ENCODE results near the gene HLA-B.
"Not testable (repeated sequence)": the region's sequence is repeated elsewhere in the genome, so short reads cannot be mapped to it uniquely, and the experiment has no call there.

Gene HLA-B

DNA sequence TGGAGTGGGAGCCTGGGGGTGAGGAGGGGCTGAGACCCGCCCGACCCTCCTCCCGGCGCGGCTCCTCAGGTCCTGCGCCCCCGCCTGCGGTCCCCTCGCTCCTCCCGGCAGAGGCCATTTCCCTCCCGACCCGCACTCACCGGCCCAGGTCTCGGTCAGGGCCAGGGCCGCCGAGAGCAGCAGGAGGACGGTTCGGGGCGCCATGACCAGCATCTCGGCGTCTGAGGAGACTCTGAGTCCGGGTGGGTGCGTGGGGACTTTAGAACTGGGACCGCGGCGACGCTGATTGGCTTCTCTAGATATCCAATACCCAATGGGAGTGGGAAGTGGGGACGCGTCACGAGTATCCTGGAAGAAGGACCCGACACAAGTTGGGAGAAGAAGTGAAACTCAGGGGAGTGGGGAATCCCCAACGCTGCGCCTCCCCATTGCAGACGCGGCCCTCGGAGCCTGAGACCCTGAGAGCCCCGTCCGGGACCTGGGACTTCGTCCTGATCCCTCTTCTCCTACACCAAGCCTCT is at the start of gene HLA-B:
Gene HLA-B, minus strand, starts transcription at position 234 of the 521 bp plus-strand sequence. Its CDS starts 21 bp downstream, at position 213.
- DNase-seq: peak; percentile 83

DNA sequence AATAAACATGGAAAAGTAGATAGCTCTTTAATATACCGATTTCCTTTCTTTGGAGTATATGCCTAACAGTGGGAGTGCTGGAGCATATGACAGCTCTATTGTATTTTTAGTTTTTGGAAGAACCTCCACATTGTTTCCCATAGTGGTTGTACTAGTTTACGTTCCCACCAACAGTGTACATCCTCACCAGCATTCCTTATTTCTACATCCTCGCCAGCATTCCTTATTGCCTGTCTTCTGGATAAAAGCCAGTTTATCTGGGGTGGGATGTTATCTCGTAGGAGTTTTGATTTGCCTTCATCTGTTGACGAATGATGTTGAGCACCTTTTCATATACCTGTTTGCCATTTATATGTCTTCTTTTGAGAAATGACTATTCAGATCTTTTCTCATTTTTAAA is 49.0 kb upstream of the HLA-B start:
- no peak for DNase-seq

DNA sequence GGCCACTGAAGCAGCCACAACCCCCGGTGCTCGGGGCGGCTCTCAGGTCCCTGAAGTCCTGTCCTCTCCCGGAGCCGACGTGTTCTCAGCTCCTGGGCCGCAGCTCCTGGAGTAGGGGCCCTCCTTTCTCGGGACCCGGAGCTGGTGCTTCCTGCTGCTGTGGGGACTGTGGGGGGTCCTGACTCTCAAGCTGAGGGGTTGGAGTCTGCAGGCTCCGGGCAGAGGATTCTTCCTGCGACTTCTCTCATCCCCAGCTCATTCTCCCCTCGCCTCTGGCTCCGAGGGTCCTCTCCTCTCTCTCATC is 47.0 kb upstream of the HLA-B start:
- DNase-seq: not testable (repeated sequence)

DNA sequence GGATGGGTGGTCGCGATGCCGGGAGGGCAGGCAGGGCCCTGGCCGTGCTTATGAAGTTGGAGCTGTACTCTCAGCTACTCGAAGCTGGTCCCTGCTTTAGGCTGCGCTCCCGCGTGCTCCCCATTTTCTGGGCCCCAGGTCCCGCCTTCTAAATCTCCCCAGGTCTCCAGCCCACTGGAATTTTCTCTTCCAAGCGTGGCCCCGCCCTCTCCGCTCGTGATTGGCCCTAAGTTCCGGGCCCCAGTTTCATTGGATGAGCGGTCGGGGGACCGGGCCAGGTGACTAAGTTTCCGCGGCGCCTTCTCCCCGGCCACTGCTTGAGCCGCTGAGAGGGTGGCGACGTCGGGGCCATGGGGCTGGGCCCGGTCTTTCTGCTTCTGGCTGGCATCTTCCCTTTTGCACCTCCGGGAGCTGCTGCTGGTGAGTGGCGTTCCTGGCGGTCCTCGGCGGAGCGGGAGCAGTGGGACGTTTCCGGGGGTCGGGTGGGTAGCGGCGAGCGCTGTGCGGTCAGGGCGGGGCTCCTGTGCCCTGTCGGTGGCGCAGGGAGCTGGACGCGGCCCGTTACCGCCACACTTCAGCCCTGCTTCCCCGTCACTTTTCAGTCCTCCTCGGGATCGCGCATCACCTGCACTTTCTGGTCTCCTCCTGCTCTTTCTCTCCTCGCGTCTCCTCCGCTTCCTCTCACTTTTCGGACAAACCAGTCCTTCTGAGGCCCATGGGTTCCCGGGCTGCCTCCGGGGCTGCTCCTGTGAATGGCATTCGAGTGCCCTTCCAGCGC is 46.5 kb upstream of the HLA-B start, which contains the start of gene MICA:
Gene MICA, plus strand, starts transcription at position 313 of the 778 bp plus-strand sequence. Its CDS starts 38 bp downstream, at position 351.
- peak; percentile 85 for DNase-seq

DNA sequence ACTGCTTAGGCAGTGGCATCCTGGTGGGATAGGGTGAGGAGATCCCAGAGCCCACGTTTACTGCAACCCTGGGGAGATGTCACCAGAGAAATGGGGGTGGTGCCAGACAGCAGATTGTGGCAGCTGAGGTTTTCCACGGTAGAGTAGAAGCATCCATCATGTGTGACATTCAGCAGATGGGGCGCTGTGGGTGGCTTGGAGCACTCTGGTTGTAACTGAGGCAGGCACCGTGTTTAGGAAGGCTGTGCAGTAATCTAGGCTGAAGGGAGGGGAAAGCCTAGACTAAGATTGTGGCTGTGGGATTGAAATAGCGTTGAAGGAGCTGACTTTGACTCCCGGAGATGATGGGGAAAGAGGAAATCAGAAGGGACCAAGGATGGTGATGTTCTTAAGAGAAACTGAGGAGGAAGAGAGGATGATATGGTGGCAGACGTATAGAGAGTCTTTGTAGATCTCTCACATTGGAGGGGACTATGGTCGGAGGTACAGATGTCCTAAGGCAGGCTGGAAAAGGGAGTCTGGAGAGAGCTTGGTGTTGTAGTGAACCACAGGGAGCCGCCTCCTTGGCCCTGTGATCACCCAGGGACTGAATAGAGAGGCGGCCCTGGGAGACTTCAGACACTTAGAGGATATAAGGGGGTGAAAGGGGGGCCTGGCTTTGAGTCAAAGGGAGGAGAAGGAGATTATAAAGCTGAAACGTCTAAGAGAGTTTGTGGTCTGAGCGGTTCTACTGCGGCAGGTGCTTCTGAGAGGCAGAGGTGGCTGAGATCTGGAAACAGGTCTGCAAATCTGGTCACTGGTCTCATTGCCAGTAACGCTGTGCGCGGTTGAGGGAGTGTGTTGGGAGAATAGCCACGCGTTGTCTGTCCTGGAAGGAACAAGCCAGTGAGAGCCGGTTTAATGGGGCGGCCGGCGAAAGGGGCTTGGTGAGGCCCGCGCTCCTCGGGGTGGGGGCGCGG is 45.6 kb upstream of the HLA-B start:
- peak; percentile 56 for DNase-seq

DNA sequence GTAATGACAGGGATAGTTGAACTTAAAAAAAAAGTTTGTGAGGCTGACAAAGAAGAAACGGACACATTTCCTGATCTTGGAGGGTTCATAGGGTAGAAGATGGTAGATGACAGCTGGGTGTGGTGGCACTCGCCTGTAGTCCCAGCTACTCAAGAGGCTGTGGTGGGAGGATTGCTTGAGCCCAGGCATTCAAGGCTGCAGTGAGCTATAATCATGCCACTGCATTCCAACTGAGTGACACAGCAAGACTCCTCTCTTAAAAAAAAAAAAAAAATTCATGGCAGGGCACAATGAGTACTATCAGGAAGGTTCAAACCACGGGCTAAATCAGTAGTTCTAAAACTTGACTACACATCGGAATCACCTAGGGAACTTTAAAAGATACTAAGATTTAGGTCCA is 44.4 kb upstream of the HLA-B start:
- peak; percentile 25 for DNase-seq

DNA sequence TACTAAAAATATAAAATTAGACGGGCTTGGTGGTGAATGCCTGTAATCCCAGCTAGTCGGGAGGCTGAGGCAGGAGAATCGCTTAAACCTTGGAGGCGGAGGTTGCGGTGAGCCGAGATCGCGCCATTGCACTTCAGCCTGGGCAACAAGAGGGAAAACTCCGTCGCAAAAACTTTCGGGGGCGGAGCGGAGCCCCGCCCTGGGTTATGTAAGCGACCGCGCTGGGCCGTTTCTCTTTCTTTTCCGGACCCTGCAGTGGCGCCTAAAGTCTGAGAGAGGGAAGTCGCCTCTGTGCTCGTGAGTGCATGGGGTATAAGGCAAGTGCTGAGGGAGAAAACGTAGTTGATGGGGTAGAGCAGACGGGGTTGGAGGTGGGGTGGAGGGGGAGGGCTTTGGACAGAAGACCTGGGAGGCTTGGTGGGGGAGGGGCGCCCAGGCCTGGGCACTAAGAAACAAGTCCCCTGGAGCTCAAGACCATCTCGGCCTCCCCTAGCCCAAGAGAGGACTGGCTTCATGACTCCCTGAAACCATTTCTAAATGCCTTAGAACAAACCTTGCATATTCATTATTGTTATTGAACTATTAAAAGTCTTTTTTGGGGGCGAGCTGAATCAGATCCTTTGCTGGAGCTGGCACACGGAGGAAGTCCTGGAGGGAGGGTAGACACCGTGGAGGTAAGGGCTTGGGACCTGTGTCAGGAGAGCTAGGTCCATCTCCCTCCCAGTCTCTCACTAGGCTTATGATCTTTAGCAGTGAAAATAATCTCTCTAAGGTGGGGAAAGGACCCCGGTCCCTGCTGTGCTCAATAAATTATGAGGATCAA is 43.7 kb upstream of the HLA-B start:
- DNase-seq: peak; percentile 85

DNA sequence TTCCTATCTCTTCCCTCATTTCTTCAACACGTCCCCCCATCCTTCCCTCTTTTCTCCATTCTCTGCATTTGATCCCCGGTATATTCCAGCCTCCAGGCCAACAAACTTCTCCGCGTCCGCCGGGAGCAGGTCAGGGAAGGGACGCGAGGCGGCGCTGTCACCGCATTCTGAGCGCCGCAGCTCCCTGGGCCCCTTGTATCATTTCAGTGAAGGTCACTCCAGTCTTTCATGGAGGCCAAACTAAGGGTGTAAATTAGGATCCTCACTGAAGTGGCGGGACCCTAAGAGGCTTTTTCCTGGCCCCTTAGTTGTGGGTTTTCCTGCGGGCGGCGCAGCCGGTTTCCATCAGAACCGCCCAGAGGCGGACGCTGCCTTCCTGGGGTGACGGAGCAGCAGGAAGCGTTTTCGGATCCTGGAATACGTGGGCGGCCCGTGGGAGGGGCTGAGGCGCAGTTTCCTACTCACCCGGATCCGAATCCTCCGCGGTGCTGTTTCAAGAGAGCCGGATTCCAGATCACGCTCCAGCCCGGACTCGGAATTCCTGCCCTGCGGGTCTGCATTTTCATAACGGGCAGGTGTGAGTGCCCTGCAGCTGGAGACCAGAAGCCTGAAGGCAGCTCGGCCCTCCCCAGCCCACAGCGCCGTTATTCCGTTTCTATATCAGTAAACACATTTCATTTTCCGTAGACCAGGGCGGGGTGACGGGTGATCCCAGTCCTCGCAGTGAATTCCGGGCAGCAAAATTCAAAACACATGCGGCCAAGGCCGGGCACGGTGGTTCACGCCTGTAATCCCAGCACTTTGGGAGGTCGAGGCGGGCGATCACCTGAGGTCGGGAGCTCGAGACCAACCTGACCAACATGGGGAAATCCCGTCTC is 42.8 kb upstream of the HLA-B start:
- peak; percentile 71 for DNase-seq

DNA sequence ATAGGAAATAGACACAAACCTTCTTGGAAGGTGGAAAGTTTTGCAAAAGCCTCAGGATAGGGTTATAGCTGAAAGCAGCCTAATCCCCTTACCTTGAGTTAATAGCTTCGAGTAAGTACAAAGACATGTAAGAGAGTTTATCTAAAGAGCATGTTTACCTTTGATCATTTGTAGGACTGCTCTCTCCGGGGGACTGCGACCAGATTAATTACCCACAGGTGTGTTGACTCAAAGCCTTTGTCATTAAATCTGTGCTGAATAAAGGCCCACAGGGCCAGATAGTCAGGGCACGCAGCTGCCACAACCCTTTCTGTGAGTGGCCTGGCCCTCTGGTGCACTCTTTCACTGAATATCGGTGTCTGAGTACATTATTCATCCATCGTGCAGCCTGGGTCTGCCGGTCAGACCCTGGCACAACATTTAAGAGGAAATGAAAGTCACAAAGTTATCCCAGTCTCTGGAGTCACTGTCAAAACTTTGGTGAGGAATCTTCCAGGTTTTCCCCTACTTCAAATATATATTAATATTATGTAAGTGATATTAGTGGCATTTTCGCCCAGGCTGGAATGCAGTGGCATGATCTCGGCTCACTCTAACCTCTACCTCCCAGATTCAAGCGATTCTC is 41.0 kb upstream of the HLA-B start:
- no peak for DNase-seq

DNA sequence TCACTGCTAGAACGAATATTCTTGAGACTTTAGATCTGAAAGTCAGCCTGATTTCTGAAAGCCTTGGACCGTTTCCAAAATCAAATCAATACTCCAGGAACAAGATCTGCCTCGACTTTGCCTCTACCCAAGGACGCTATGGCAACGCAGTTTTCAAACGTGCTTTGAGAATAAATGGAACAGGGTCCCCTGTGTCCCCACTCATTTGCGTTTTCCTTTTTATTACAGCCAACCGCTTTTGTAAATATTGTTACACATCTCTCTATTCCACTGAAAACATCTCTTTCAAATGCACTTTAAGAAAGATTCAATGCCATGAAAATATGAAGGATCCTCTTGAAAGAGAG is 40.1 kb upstream of the HLA-B start:
- not testable (repeated sequence) for DNase-seq

DNA sequence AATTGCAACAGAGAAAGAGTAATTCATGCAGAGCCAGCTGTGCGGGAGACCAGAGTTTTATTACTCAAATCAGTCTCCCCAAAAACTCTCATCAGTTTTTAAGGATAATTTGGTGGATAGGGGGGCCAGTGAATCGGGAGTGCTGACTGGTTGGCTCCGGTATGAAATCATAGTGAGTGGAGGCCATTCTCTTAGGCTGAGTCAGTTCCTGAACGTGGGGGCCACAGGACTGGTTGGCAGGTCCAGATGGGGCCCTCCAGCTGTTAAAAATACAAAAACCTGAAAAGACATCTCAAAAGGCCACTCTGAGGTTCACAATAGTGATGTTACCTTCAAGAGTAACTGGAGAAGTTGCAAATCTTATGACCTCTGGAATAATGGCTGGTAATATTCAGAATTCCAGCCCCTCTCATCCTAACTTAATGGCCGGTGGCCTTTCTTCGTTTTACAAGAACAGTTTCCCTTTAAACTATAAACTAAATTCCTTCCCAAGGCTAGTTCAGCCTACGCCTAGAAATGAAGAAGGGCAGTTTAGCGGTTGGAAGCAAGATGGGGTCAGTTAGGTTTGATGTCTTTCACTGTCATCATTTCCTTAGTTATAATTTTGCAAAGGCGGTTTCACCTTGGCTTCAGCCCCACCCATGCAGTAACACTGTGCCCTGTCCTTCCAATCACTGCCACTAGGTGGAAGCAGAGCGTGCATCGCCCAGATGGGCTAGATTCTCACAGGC is 39.6 kb upstream of the HLA-B start:
- peak; percentile 93 for DNase-seq

DNA sequence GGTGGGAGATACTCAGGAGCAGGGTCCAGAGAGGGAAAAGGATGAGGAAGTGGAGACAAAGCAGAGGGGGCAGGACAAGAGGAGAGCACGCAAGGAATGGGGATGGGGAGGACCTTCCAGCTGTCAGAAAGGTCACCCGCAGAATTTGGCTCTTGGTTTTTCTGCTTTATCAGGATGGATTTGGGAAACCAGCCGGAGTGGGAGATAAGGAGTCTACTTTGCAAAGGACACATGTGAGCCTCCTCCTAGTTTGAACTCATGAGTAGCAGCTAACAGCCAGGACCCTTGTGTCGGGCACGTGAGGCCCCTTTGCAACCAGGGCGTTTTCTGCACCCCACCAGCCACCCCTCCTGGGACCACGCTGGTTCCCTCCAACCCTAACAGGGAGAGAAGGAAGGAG is 38.9 kb upstream of the HLA-B start:
- DNase-seq: no peak

DNA sequence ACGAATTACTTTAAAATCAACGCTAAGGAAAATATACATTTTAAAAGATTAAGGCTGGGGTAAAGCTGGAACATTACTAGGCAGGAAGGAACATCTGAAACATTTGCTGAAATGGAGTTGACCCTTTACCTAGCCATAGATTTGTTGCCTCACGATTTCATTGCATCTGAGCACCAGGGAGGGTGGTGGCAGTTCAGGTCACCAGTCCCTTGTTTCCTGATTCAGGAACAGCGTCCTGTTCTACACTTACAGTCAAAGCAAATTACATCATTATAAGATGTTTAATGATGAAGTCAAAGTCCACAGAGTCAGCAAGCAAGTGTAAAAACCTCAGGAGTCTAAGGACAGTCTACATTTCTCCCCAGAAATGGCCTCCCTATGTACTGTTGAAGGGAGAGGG is 37.4 kb upstream of the HLA-B start:
- DNase-seq: no peak

DNA sequence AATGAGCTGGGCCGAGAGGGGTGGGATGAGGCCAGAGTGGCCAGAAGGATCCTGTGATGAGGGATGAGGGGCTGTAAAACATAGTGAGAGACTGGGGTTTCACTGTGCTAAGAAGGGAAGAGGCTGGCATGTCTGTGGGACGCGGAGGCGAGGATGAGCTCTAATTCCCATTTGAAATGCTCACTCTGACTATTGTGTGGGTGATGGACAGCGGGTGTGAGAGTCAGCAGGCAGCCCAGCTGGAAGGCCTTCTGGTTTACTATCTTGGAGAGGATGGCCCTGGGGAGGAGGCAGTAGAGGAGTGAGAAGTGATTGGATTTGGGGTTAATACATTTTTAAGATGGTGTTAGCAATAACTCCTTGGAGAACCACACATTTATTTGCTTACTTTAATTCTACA is 37.0 kb upstream of the HLA-B start:
- no peak for DNase-seq

DNA sequence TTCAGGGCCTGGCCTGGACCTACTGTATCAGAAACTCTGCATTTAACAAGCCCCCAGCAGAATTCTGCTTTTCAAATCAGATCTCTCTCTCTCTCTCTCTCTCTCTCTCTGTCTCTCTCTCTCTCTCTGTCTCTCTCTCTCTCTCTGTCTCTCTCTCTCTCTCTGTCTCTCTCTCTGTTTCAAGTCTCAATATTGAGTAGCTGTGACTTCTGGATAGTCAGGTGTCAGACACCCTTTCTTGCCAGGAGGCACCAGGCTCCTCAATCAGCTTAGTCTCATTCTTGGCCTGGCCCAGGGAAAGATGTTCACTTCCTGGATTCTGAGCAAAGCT is 32.8 kb upstream of the HLA-B start:
- DNase-seq: not testable (repeated sequence)

DNA sequence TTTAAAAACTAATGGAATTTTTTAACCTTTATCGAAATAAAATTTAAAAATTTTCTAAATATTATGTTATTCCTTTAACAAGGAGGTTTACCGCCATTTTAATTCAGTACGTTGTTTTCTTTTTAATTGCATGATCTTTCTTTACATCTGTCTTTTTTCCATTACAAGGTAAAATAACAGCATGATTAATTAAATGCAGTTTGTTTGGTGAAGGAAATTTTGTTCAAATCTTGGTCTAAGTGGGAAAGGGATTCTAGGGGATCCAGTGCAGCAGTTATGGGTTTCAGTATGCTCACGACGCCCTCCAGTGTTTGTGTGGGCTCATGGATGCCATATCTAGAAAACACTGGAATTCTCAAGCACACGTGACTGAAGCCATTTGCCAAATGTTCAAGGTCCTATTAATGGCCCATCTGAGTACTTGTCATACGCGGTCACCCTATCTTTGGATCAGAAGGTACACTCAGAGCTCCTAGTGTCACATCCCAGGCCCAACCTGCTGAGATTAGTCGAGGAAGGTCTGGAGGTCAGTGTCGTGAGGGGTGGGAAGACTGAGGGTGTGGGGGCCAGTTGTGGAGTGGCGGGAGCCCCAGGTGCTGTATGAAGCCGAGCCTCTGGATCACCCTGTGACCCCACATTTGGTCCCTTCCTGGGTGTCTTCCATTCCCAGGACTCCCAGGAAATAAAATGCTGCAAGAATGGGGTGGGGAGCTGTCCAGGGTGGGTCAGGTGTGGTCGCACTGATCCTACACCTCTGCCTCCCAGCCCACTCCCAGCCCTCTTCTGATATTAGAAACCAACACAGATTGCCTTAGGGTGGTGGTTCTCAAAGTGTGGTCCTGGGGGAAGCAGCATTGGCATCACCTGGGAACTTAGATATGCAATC is 32.2 kb upstream of the HLA-B start:
- not testable (repeated sequence) for DNase-seq

DNA sequence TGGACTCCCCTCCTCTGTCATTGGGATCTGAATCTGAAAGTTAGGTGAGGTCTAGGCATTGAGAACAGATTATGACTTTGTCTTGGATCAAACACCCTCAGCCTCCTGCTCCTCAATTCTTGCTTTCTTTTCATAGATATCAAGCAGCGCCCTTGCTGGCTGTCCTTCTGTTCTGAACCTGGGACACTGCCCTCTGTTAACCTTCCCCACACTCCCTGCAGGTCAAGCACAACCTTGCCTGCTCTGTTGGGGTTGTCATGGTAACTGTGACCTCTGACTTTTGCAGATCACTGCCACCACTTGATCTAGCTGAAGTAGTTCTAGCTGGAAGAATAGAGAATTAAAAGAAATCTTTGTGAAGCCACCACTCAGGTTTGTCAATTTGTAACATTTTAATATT is 30.0 kb upstream of the HLA-B start:
- no peak for DNase-seq

DNA sequence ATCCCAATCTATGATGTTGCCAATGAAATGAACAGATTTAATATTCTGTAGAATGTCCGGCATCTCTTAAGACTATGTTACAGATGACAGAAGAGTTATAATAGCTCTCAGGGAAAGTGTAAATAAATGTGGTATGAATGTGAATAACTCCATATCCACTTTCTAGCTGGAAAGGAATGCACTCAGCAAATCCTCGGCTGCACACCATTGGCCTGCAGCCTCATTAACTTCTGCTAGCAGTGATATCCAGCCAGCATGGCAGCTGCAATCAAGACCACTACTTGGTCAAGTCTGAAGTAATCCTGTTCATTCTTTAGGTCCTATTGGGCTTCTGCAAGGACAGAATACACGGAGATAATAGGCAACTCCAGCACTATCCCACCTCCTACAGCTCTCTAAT is 29.1 kb upstream of the HLA-B start:
- no peak for DNase-seq

DNA sequence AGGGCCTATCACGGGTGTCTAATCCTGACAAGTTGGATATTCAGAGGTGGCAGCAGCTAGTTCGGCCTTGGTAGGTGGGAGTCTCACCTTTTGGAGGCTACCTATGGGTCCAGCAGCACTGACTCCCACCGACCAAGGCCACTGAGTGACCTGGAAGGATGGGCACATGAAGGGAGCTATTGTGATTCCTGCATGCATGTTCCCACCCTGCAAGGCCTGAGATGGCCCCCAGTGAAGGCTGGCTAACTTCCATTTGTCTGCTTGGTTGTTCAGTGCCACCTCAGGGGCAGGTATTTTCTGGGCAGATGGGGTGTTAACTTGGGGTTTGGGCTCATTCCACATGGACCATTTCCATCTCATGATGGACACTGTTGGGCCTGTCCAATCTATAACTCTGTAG is 28.1 kb upstream of the HLA-B start:
- no peak for DNase-seq

DNA sequence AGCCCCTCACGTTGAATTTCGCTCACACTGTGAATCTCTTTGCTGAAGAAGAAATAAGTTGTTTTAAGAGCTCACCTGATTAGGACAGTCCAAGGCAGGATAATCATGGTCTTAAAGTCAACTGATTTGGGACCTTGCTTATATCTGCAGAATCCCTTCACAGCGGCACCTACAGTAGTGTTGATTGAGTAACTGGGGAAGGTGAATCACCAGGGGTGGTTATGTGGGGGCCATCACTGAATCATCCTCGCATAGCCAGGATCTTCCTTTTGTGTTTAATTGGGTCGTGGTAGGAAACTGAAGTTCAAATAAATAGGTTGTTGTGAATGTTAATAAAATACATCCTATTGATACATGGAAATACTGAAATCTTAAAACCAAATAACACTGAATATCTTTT is 26.2 kb upstream of the HLA-B start:
- DNase-seq: no peak

Measured in activated CD4-positive, alpha-beta T cell treated with anti-CD3 and anti-CD28 coated beads, Interleukin-2, Interleukin-6, amounts not matched to agents 100 ng/mL and 50 ng/mL, durations not matched to agents 16 hours and 8 hours (primary cell).